Brain pericyte (primary cell): ENCODE data around the gene BPIFB6.

Source experiments
- DNase-seq: peaks from one replicate; pipeline ENCODE4 v3.0.0-alpha.2; 2012; ENCODE audit warnings: low read depth, low spot score

The BPIFB6 gene

GRCh38 chr20:33062825-33063149 lies 31.3 kb downstream of the BPIFB6 start:
- no peak for DNase-seq

DNA sequence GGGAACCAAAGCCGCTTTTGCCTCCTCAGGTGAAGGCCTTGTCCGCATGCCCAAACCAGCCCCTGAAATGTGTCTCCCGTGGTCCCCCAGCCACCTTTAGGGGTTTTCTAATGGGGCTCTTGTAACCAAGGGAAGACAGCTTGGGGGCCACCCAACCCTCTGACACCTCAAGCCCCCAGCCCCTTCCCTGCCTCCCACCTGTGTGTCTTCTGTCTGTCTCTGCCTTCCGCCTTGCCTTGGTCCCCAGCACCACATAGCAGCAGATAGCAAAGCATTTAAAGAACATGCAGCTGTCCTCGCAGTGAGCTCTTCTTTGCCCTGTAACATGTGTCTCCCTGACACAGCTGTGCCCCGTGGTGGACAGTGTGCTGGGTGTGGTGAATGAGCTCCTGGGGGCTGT lies 31.8 kb downstream of the BPIFB6 start:
- no peak for DNase-seq

DNA sequence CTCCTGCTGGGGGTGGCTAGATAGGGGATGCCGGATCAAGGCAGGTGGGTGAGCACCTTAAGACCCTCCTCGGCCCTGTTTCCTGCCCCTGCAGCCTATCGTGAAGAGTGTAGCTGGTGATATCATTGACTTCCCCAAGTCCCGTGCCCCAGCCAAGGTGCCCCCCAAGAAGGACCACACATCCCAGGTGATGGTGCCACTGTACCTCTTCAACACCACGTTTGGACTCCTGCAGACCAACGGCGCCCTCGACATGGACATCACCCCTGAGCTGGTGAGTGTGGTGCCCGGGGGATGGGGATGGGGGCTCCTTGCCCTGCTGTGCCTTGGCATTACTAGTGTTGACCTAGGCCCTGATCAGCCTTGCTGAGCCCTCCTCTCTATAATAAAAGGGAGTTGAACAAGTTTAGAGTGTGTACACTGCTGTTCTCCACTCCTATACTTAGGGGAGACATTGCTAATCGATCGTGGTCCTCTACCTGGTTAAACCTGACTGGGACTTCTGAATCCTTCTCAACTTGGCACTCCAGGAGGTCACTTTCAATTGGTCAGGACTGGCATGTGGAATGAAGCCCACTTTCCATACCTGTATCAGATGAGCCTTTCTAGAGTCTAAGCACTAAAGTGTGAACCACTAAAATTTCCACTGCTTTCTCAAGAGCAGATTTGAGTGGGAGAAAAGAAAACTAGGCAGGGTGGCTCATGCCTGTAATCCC lies 33.3 kb downstream of the BPIFB6 start:
- no peak for DNase-seq

DNA sequence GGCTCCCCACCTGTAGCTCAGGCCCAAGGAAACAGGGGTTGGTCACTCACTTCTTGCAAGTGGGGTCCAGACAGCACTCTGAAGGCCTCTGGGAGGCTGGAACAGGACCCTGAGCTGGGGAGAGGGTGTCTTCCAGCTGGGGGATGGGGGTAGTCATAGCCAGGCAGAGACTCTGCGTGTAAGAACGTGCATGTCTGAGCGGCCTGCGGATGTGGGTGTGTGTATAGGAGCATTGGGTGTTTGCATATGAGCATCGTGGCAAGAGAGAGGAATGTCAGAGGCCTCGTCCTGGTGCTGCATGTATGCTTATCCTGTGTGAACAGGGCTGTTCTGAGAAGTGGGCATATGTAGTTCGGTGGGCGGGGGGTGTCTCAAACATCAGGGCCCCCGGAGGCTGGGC lies 34.3 kb downstream of the BPIFB6 start:
- no peak for DNase-seq

DNA sequence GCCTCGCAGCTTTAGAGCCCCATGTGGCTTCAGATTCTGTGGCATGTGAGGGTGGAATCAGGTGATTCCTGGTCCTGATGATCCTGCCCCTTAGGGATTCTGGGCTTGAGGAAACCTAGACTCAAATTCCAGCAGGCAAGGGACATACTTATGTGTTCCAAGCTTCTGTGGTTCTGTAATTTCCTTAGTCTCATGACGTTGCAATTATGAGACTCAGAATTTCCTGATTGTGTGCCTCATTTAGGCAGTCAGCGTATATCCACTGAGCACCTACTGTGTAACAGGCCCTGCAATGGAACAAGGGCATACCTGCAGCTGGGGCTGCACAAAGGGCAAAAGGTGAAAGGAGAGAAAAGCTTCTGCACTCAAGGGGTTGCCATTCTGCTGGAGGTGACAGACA lies 36.4 kb downstream of the BPIFB6 start:
- DNase-seq: no peak

DNA sequence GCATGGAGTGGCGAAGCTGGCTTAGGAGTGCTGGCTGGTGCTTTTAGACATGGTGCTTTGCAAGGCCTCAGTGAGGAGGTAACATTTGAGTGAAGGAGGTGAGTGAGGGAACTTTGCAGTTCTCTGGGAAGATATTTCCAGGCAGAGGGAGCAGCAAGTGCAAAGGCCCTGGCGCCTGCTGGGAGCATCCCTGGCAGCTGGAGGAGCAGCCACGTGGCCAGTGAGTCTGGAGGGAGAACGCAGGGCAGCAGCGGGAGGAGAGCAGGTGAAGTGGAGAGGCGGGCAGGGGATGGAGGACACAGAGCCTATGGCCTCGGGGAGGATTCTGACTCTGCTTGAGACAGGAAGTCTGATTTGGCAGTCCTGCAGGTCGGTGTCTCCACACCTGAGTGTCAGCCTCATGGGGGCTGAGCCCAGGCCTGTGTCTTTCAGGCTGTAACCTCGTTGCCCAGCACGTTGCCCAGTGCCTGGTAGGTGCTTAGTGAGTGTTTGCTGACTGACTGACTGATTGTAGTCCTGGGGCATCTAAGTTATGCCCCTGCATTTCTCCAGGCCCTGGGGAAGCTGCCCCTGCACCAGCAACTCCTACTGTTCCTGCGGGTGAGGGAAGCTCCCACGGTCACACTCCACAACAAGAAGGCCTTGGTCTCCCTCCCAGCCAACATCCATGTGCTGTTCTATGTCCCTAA lies 36.9 kb downstream of the BPIFB6 start:
- no peak for DNase-seq

DNA sequence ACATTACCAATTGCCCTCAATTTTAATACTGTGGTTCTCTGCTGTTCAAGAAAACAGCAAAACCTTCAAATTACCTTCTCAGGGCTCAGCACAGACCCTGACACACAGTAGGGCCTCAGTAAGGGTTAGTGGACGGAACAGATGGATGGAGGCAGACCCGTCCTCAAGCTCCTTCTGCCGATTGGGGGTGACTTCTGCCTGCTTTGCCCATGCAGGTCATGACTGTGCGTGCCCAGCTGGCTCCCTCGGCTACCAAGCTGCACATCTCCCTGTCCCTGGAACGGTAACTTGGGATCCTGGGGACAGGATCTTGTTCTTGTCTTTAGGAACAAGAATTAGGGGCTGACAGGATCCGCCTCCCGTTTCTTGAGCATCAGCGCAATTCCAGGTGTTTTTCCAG lies 38.2 kb downstream of the BPIFB6 start:
- no peak for DNase-seq

DNA sequence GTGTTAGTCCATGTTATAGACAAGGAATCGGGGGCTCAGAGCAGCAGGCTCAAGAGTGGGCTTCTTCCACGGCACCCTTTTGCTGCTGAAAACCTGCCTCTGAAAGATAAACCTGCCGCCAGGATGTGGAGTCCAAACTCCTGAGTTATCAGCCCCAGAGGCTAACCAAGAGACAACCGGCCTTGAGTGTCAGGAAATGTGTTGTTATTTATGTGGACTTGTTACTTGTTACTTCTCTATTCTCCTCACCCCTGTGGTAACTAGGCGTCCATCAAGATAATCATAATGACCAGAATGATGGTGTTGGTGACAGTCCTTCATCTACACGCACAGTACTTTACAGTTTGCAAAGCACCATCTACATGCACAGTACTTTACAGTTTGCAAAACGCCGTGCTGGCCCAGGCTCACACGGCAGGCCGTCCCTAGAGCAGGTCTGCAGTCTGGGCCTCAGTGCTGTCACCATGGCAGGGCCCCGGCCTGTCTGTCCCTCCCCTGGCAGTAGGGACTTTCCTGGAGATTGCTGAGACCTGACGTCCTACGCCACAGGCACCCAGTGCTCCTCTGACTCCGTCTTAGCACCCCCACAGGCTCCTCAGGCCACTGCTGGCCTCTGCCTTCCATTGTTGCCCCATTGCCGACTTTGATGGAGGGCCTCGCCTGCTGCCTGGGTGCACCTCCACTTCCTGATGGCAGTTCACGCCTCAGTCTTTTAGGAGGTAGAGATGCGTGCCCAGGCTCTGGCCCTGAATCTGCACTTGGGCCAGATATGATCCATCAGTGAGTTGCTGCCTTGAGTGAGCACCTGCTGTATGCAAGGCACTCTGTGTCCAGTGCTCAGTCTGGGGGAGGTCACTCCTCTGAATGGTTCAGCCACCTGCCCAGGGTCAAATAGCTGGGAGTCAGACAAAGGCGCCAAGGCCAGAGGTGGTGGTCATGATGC lies 38.9 kb downstream of the BPIFB6 start:
- no peak for DNase-seq

DNA sequence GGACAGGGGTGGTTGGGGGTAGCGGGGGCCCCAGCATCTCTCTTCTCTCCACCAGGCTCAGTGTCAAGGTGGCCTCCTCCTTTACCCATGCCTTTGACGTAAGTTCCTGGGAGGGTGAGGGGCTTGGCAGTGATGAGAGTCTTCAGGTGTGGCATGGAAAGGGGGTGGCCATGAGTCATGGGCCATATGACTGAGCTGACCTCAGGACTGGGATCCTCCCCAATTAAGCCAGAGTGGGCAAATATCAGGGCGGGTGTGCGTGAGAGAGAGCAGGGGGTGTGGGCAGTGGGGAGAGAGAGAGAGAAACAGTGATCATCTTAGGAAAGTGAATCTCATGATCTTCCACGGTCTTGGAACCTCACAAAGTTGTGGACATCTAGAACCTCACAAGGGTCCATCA lies 39.8 kb downstream of the BPIFB6 start:
- DNase-seq: no peak

GRCh38 chr20:33072362-33072761 lies 40.9 kb downstream of the BPIFB6 start:
- DNase-seq: no peak

- DNase-seq: no peak
Observed at GRCh38 chr20:33072813-33073212, 41.4 kb downstream of the BPIFB6 start.

DNA sequence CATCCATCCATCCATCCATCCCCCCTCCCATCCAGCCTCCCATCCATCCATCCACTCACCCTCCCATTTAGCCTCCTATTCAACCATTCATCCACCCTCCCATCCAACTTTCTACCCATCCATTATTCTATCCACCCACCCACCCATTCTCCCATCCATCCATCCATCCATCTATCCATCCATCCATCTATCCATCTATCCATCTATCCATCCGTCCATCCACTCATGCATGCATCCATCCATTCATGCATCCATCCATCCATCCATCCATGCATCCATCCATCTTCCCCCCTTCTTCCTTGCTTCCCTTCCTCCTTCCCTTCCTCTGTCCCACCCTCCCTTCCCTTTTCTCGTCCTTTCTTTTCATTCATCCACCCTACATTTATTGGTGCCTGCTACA lies 43.2 kb downstream of the BPIFB6 start:
- DNase-seq: no peak

GRCh38 chr20:33075281-33075680 lies 43.8 kb downstream of the BPIFB6 start:
- no peak for DNase-seq

- DNase-seq: no peak
Observed at GRCh38 chr20:33076662-33077372, 45.4 kb downstream of the BPIFB6 start.

DNA sequence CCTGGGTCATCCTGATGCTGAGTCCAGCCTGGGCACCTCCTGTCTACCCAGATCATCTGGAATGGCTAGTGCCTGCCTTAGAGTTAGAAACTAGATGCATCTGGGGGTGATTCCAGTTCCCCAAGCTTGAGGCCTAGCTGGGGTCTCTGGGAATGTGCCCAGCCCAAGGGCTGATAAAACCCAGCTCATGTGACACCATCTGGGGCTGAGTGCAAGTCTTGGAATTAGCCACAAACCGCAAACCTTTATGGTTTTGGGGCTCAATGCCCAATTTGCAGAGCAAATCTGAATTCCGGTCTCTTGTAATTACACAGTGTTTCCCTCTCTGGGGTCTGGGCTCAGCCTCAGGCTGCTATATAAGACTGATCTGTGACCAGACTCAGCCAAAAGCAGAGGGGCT lies 47.8 kb downstream of the BPIFB6 start, which contains the start of gene BPIFB4:
BPIFB4 (plus strand) TSS at position 385 of the 400 bp plus-strand sequence. CDS start 1,884 bp downstream, outside the sequence.
- DNase-seq: no peak

DNA sequence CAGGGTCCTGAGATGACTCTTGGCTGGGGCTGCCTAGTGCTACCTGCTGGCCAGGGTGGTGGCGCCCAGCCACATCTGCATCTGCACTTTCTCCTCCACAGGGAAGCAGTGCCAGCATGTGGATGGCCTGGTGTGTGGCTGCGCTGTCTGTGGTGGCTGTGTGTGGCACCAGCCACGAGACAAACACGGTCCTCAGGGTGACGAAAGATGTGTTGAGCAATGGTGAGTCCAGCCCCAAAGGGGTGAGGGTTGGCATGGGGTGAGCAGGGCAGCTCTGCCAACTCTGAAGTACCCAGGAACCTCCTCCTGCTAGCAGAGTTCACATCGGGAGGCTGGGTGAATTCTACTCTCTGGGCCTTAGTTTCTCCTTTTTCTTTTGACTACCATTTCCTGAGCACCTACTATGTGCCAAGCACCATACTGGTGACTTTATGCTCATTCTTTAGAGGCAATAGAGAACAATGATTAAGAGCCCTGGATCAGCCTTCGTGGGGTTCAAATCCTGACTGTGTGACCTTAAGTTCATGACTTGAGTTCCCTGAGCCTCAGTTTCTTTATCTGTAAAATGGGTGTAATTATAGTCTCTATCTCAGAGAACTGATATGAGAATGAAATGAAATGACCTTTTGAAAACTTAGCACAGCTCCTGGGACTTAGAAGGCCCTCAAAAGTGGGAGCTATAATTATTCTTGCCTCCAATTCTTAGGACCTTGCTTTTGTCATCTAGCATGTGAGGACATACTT lies 50.1 kb downstream of the BPIFB6 start:
- no peak for DNase-seq

DNA sequence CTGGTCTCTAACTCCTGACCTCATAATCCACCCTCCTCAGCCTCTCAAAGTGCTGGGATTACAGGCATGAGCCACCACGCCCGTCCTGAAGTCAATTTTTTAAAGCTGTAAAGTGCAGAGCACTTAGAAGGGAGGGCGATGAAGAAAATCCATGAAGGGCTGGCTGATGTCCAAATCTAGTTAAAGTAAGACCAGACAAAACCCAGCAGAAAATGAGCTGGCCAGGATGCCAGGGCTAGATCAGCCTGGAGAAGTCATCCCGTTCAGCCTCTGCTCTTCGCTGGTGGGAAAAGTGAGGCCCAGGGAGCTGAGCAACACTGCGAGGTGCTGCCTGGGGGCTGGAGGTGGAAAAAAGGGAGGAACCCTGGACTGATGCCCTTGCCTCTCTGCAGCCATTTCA lies 51.1 kb downstream of the BPIFB6 start:
- DNase-seq: no peak

GRCh38 chr20:33083544-33084340 lies 52.3 kb downstream of the BPIFB6 start:
- DNase-seq: no peak

GRCh38 chr20:33084722-33085121 lies 53.3 kb downstream of the BPIFB6 start:
- no peak for DNase-seq

- no peak for DNase-seq
Observed at GRCh38 chr20:33086052-33086722, 54.7 kb downstream of the BPIFB6 start.
